ENCODE results near the gene ELMO1.

ELMO1 gene

GRCh38 chr7:37107047-37107750 is 341.5 kb downstream of the ELMO1 start:
- DNase-seq (ENCODE audit: low read depth, low spot score) = no peak
- no peak overlapping the region for H3K4me3 ChIP-seq (ENCODE audit: low read depth, low read length)
- no peak for TF ChIP-seq CTCF (IDR thresholded peaks at IDR 0.05; ENCODE audit: insufficient read depth, low read length, missing control alignments)
- ChIA-PET CTCF (interaction anchor here (1.2 to 1.3 kb wide), 2 partner anchors 10 to 118 kb away, joined by 3 to 4 read pairs; no protein-coding TSS in a partner anchor), POLR2A (no interaction called here)

GRCh38 chr7:37105762-37106161 is 342.9 kb downstream of the ELMO1 start:
- CTCF ChIA-PET = no interaction called here
- DNase-seq (ENCODE audit: low read depth, low spot score) = no peak
- POLR2A ChIA-PET = no interaction called here
- TF ChIP-seq CTCF (IDR thresholded peaks at IDR 0.05; ENCODE audit: insufficient read depth, low read length, missing control alignments) = no peak
- H3K4me3 ChIP-seq (ENCODE audit: low read depth, low read length) = no peak overlapping the region

- no peak overlapping the region for H3K4me3 ChIP-seq (ENCODE audit: low read depth, low read length)
- DNase-seq (ENCODE audit: low read depth, low spot score) = no peak
- ChIA-PET POLR2A (no interaction called here), CTCF (no interaction called here)
- no peak for TF ChIP-seq CTCF (IDR thresholded peaks at IDR 0.05; ENCODE audit: insufficient read depth, low read length, missing control alignments)
Measured at GRCh38 chr7:37104822-37105518, 343.7 kb downstream of the ELMO1 start.

- POLR2A ChIA-PET = no interaction called here
- TF ChIP-seq CTCF (IDR thresholded peaks at IDR 0.05; ENCODE audit: insufficient read depth, low read length, missing control alignments) = no peak
- CTCF ChIA-PET = no interaction called here
- no peak for DNase-seq (ENCODE audit: low read depth, low spot score)
- no peak overlapping the region for H3K4me3 ChIP-seq (ENCODE audit: low read depth, low read length)
Measured at GRCh38 chr7:37102518-37103137, 346.0 kb downstream of the ELMO1 start.

GRCh38 chr7:37100735-37101331 is 347.8 kb downstream of the ELMO1 start:
- CTCF ChIA-PET = no interaction called here
- TF ChIP-seq CTCF (IDR thresholded peaks at IDR 0.05; ENCODE audit: insufficient read depth, low read length, missing control alignments) = no peak
- DNase-seq (ENCODE audit: low read depth, low spot score) = no peak
- POLR2A ChIA-PET = no interaction called here
- no peak overlapping the region for H3K4me3 ChIP-seq (ENCODE audit: low read depth, low read length)

GRCh38 chr7:37098762-37099161 is 349.9 kb downstream of the ELMO1 start:
- no peak overlapping the region for H3K4me3 ChIP-seq (ENCODE audit: low read depth, low read length)
- DNase-seq (ENCODE audit: low read depth, low spot score) = no peak
- CTCF ChIA-PET = no interaction called here
- no peak for TF ChIP-seq CTCF (IDR thresholded peaks at IDR 0.05; ENCODE audit: insufficient read depth, low read length, missing control alignments)
- POLR2A ChIA-PET = no interaction called here
